Heart left ventricle (tissue), 16 donors: ENCODE measurements around the gene ESPN. TPM values are rescaled to one million over a fixed set of nuclear protein-coding genes. Genes with fewer than 3 reads are reported as not detected.
"Not testable (repeated sequence)": the region's sequence is repeated elsewhere in the genome, so short reads cannot be mapped to it uniquely, and the experiment has no call there.

Experiments used
- ATAC-seq, 4 donors: fragments of 200-7000 bp; cut with Tn5 transposase; one replicate each; pipeline ENCODE4 v1.9.1; 2020 to 2022; ENCODE audit warnings: moderate library complexity in 4 of 4, mild to moderate bottlenecking in 3 of 4, moderate number of reproducible peaks in 1 of 4
- DNase-seq, 5 donors: peaks; one replicate each; pipeline ENCODE4 v3.0.0-alpha.2; 2020
- H3K27ac ChIP-seq, 12 donors: fragments of 200-600 bp; sonication (generic) in 4 of 12; one replicate each; pipeline versions ENCODE4 v1.5.0 to v1.8.0; 2016 to 2022; ENCODE audit warnings: mild to moderate bottlenecking in 2 of 12
- H3K27me3 ChIP-seq, 9 donors: fragments of 200-600 bp; sonication (generic) in 2 of 9; one replicate each; pipeline versions ENCODE4 v1.5.1 to v1.8.0; 2016 to 2022; ENCODE audit warnings: mild to moderate bottlenecking in 3 of 9
- H3K36me3 ChIP-seq, 9 donors: fragments of 200-600 bp; sonication (generic) in 2 of 9; one replicate each; pipeline versions ENCODE4 v1.5.0 to v1.8.0; 2018 to 2022; ENCODE audit warnings: mild to moderate bottlenecking in 2 of 9
- H3K4me1 ChIP-seq, 12 donors: fragments of 200-600 bp; sonication (generic) in 4 of 12; one replicate each; pipeline versions ENCODE4 v1.5.0 to v1.8.0; 2016 to 2022; ENCODE audit warnings: mild to moderate bottlenecking in 3 of 12
- H3K4me3 ChIP-seq, 12 donors: fragments of 200-600 bp; sonication (generic) in 4 of 12; one replicate each; pipeline versions ENCODE4 v1.5.0 to v1.8.0; 2017 to 2022; ENCODE audit warnings: mild to moderate bottlenecking in 9 of 12, moderate library complexity in 4 of 12
- H3K9me3 ChIP-seq, 12 donors: fragments of 200-600 bp; sonication (generic) in 4 of 12; one replicate each; pipeline versions ENCODE4 v1.5.0 to v1.8.0; 2016 to 2022; ENCODE audit warnings: mild to moderate bottlenecking in 1 of 12
- CTCF ChIP-seq, 12 donors: fragments of 200-600 bp; sonication (generic) in 4 of 12; IDR thresholded peaks; one replicate each; pipeline versions ENCODE4 v1.5.0 to v1.8.0; 2018 to 2022; ENCODE audit warnings: antibody characterized with exemption in 12 of 12, mild to moderate bottlenecking in 5 of 12
- POLR2A ChIP-seq, 2 donors: fragments of 450-650 bp; IDR thresholded peaks; one replicate each; pipeline ENCODE4 v1.6.1; 2017; ENCODE audit warnings: antibody characterized with exemption in 2 of 2, mild to moderate bottlenecking in 2 of 2, moderate library complexity in 2 of 2
- WGBS, 4 donors: extraction: QIAGEN DNeasy Blood & Tissue Kit in 2 of 4; methylation state at CpG; one replicate each; pipeline versions ENCODE4 v1.1.5 to v1.1.7; 2013 to 2018; 5-methylcytosine and 5-hydroxymethylcytosine counted together
- intact Hi-C, 10 donors: fragments of 100-400 bp; cut with DNase I; formaldehyde crosslinking; loops; one replicate each; pipeline versions ENCODE4 v1.11.1 to v1.14.2; 2022
- polyA plus RNA-seq, 2 donors: library from polyadenylated mRNA; stranded (reverse); fragments of 200-250 nt; gene quantifications; one replicate each; pipeline ENCODE4 v1.2.3, GENCODE V29; 2013
- total RNA-seq, 9 donors: library from RNA; depleted of rRNA in 2 of 9; stranded (reverse); fragments of >200 nt in 2 of 9; fragmentation: NEBNext Ultra II Directional in 3 of 9; extraction: Animal tissue kit (Norgen Biotek cat#: 25700) in 3 of 9; gene quantifications; one replicate each; pipeline versions ENCODE4 v1.1.0 to v1.2.4, GENCODE V29; 2016 to 2023
- donor health status: ischemic (EF 13 %, LVEDD 7.1; RV severe dilation, severe dysfunction).
- donor health status: healthy with polysubstance abuse.
- donor health status: DM: no; HTN: yes; CAD: no.
- donor health status: DM: no; HTN: no; CAD: no.
- donor health status: ischemic (EF 25% LVEDD 6.9; RV normal size, moderate dysfunction).
- donor health status: ischemic (EF 25% LVEDD 5.7; RV mildly dilated, moderate dysfunction).
- donor health status: healthy.
- donor health status: DM: yes; HTN: yes; CAD: no.
- donor health status: ischemic (EF 35%, LVEDD 5.7; RV mildly dilated, moderate dysfunction).
- donor health status: nonischemic (EF 11% LVEDD 7.7; RV severe dilation, severe dysfunction).
- donor health status: DM: yes; HTN: yes; CAD: no.
- donor health status: PGD.
- donor health status: ischemic (EF 29% LVEDD 5.4; RV normal size, mild dysfunction).
- donor health status: nonischemic (EF 23%, LVEDD 6.1; RV moderate dilation, normal function).

The ESPN gene
- total and polyA plus RNA-seq, 11 donors: 0.10 to 1.3 (median 0.21) TPM; not detected in 6

- no peak for DNase-seq
- Histone ChIP-seq H3K9me3 (no peaks in the 10 kb centered on the region), H3K4me3 (no peak overlapping the region), H3K4me1 (peaks cover 0 to 31% (median 15%) of the 10 kb centered on the region in 12 donors), H3K27me3 (no peaks in the 10 kb centered on the region), H3K36me3 (no peaks in the 10 kb centered on the region), H3K27ac (no peak overlapping the region)
- ATAC-seq: no peak
- no peak for TF ChIP-seq POLR2A (IDR thresholded peaks at IDR 0.05)
- intact Hi-C loops: loop anchor here in 1 of 10 donors (5.0 kb wide), 1 partner anchor 33 kb away; no protein-coding TSS in a partner anchor
- WGBS, 4 donors: 92 to 97% (median 96%) methylated on average over 9 of the region's 9 CpGs
Measured at GRCh38 chr1:6389971-6390370, 34.6 kb upstream of the ESPN start.

DNA sequence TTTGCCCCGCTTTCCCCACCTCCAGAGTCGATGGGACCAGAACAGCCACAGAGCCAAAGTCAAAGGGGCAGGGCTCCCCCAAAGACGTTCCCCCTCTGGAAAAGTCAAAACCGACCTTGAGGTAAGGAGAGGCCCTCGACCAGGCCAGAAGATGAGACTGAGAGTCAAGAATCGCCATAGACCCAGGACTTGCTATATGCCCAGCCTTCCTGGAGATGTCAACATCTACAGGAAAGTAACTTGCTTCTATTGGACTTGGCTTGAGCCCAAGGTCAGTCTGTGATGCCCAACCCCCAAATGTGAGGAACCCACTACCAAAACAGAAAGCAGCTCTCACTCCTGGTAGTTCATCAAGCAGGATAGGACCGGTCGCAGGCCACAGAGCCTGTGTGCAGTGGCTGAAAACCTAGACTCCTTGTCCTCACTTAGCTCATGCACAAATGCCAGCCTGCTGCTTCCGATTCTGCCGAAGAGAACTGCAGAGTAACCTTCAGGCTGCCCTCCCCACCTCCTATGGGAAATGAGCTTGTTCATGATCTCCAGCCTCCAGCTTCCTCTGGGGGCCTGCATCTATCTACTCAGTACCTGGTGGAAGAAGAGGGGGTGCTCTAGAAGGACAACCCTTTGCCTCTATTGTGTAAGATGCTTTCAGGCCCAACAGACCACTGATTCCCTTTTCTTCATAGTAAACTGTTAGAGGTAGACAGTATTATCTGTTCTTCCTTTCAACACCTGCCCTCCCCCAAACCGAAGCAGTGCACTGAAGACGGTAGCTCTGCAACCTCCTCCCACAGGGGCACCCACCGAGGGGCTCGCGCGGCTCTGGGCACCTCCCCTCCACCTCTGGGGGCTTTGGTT lies 32.4 kb upstream of the ESPN start:
- intact Hi-C loops: loop anchor here in 1 of 10 donors (5.0 kb wide), 1 partner anchor 35 kb away; no protein-coding TSS in a partner anchor
- peak overlapping the region in 5 of 12 donors; percentile 97 to 99 (median 99) for H3K27ac ChIP-seq
- WGBS, 4 donors: 45 to 50% (median 49%) methylated on average over 16 of the region's 16 CpGs

DNA sequence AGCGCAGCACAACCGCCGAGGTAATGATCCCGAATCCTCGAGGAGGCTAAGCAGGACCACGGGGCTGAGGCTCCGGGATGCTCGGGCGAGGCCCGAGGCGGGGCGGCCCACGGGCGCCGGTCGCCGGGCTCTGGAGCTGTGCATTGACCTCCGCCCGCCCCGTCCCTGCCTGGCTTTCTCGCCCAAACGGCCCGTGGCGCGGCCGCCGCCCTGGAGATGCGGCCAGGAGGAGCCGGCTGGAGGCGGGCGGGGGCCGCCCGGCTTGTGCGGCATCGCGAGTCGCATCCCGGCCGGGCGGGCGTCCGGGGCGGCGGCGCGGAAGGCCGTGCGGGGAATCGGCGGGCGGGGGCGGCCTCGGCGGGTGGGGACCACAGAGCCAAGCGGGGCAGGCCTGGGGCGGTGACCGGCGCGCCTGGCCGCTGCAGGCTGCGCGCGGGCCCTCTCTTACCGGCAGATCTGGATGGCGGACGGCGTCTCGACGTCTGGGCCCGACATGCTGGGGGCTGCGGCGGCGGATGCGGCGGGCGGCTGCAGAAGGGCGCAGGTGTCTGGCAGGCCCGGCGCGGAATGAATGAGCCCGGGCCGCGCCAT lies 31.7 kb upstream of the ESPN start:
- peaks cover 0 to 18% (median 13%) of the 10 kb centered on the region in 12 donors for H3K4me1 ChIP-seq
- H3K27ac ChIP-seq: peak overlapping the region; percentile 88 to 99 (median 98)
- peak in 2 of 4 donors; percentile 19 to 21 for ATAC-seq
- H3K27me3 ChIP-seq: no peaks in the 10 kb centered on the region
- WGBS, 4 donors: 1 to 5% (median 1%) methylated on average over 19 to 83 of the region's 83 CpGs
- H3K9me3 ChIP-seq: no peaks in the 10 kb centered on the region
- TF ChIP-seq POLR2A (IDR thresholded peaks at IDR 0.05) (no peak), CTCF (IDR thresholded peaks at IDR 0.05) (no peak)
- no peaks in the 10 kb centered on the region for H3K36me3 ChIP-seq
- H3K4me3 ChIP-seq: peak overlapping the region; percentile 20 to 83 (median 72)
- peak in 2 of 5 donors; percentile 33 to 38 for DNase-seq
- intact Hi-C loops: loop anchor here in 1 of 10 donors (5.0 kb wide), 1 partner anchor 36 kb away; no protein-coding TSS in a partner anchor

More for the DNA sequence above, 32.4 kb upstream of the ESPN start:
- DNase-seq: no peak
- Histone ChIP-seq H3K36me3 (no peaks in the 10 kb centered on the region), H3K27me3 (no peaks in the 10 kb centered on the region), H3K9me3 (no peaks in the 10 kb centered on the region), H3K4me3 (peak overlapping the region; percentile 20 to 83 (median 72)), H3K4me1 (peaks cover 0 to 18% (median 13%) of the 10 kb centered on the region in 12 donors)
- no peak for ATAC-seq
- TF ChIP-seq POLR2A (IDR thresholded peaks at IDR 0.05) (no peak), CTCF (IDR thresholded peaks at IDR 0.05) (no peak)

DNA sequence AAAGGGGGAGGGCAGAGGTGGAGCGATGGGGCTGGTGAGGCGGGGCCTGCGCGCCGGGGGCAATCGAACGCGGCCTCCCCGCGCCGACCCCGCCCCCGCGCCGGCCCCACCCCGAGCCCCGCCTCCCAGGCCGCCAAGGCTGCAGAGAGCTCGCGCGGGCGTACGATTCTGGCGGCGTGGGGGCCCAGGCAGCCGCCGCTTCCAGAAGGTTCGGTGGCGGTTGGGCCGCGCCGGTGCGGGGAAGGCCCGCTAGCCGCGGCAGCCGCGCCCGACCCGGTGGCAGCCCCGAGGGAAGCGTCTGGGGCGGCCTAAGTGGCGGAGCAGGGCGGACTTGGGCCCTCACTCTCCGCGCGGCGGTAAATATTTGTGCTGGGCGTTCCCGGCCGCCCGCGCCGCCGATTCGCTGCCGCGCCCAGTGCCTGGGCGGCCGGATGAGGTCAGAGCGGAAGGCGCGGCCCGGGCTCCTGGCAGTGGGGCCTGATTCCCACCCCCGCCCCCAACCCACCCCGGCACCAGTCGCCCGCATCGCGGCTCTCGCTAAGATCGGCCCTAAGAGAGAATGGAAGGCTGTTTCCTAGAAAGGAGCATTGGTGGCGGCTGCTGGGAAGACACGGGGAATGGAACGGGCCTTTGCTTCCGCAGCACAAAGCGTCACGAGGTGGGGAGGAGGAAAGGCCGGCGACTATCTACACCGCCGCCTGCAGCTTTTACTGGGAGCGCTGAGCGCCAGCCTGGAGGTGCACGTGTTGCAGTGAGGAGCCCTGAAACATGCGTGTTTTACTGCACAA lies 31.0 kb upstream of the ESPN start, which contains the start of gene ACOT7:
TSS of gene ACOT7 (minus strand) at position 368 of the 788 bp plus-strand sequence. CDS start 368 bp downstream, outside the sequence.
- Histone ChIP-seq H3K4me1 (peaks cover 0 to 18% (median 13%) of the 10 kb centered on the region in 12 donors), H3K27ac (peak within 1 kb of the TSS; percentile 88 to 99 (median 98)), H3K36me3 (no peaks in the 10 kb centered on the region), H3K27me3 (no peaks in the 10 kb centered on the region), H3K9me3 (no peaks in the 10 kb centered on the region), H3K4me3 (peak within 1 kb of the TSS; percentile 20 to 83 (median 72))
- intact Hi-C loops: loop anchor here in 1 of 10 donors (5.0 kb wide), 1 partner anchor 36 kb away; no protein-coding TSS in a partner anchor
- peak; percentile 90 to 92 (median 91) for DNase-seq
- peak; percentile 86 to 99 (median 96) for ATAC-seq
- peak in 8 of 12 donors; percentile 8 to 47 (median 36) for TF ChIP-seq CTCF (IDR thresholded peaks at IDR 0.05)
- TF ChIP-seq POLR2A (IDR thresholded peaks at IDR 0.05): peak in 1 of 2 donors; percentile 74
- WGBS, 4 donors: 0% methylated on average over 3 to 87 of the region's 87 CpGs

GRCh38 chr1:6395130-6395529 lies 29.4 kb upstream of the ESPN start:
- H3K27ac ChIP-seq, intact Hi-C loops, H3K27me3 ChIP-seq, H3K4me3 ChIP-seq, H3K36me3 ChIP-seq, DNase-seq, H3K9me3 ChIP-seq, ATAC-seq: not testable (repeated sequence)
- peaks cover 0 to 18% (median 13%) of the 10 kb centered on the region in 12 donors for H3K4me1 ChIP-seq
- 92 to 95% (median 94%) methylated on average over 8 of the region's 8 CpGs for WGBS, 4 donors

DNA sequence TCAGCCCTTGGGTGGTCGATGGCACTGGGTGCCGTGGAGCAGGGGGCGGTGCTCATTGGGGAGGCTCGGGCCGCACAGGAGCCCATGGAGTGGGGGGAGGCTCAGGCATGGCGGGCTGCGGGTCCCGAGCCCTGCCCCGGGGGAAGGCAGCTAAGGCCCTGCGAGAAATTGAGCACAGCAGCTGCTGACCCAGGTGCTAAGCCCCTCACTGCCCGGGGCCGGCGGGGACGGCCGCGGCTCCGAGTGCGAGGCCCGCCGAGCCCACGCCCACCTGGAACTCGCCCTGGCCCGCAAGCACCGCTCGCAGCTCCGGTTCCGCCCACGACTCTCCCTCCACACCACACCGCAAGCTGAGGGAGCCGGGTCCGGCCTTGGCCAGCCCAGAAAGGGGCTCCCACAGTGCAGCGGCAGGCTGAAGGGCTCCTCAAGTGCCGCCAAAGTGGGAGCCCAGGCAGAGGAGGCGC lies 28.8 kb upstream of the ESPN start:
- H3K27me3 ChIP-seq, H3K36me3 ChIP-seq, H3K27ac ChIP-seq, H3K9me3 ChIP-seq, ATAC-seq, H3K4me3 ChIP-seq, intact Hi-C loops: not testable (repeated sequence)
- 95 to 100% (median 97%) methylated on average over 1 to 34 of the region's 34 CpGs for WGBS, 4 donors
- DNase-seq: peak in 1 of 5 donors; percentile 56
- H3K4me1 ChIP-seq: peaks cover 0 to 18% (median 13%) of the 10 kb centered on the region in 12 donors
